WTC11 (cell line): Measurements from ENCODE around the gene NCAPD2. TPM values are rescaled to one million over a fixed set of nuclear protein-coding genes. Genes with fewer than 3 reads are reported as not detected.

Experiments
- AFF4 ChIP-seq: sonication (generic); formaldehyde crosslinking; IDR thresholded peaks from 2 replicates; pipeline ENCODE4 v1.8.1; 2023; ENCODE audit warnings: mild to moderate bottlenecking, missing genetic modification reagents, borderline replicate concordance
- ARID4B ChIP-seq: sonication (generic); formaldehyde crosslinking; IDR thresholded peaks from 2 replicates; pipeline ENCODE4 v1.8.0; 2023; ENCODE audit warnings: missing genetic modification reagents, mild to moderate bottlenecking, borderline replicate concordance
- CBFB ChIP-seq: sonication (generic); formaldehyde crosslinking; IDR thresholded peaks from 2 replicates; pipeline ENCODE4 v1.8.1; 2022; ENCODE audit warnings: mild to moderate bottlenecking, low read depth, missing genetic modification reagents
- CREM ChIP-seq: sonication (generic); formaldehyde crosslinking; IDR thresholded peaks from 2 replicates; pipeline ENCODE4 v1.8.1; 2022; ENCODE audit warnings: mild to moderate bottlenecking, missing genetic modification reagents, moderate library complexity
- FOXP1 ChIP-seq: sonication (generic); formaldehyde crosslinking; IDR thresholded peaks from 2 replicates; pipeline ENCODE4 v1.8.0; 2022; ENCODE audit warnings: missing genetic modification reagents, mild to moderate bottlenecking, moderate library complexity, borderline replicate concordance
- GRHL2 ChIP-seq: fragments of 250-450 bp; sonication (Bioruptor Pico); IDR thresholded peaks from 2 replicates; pipeline ENCODE4 v1.8.0; 2022; ENCODE audit warnings: mild to moderate bottlenecking, moderate library complexity; ENCODE audit not compliant: insufficient replicate concordance, severe bottlenecking
- JAZF1 ChIP-seq: fragments of 250-450 bp; sonication (Bioruptor Pico); IDR thresholded peaks from 2 replicates; pipeline ENCODE4 v1.9.0; 2021; ENCODE audit warnings: moderate library complexity, mild to moderate bottlenecking, inconsistent platforms
- JUN ChIP-seq: sonication (generic); formaldehyde crosslinking; IDR thresholded peaks from 2 replicates; pipeline ENCODE4 v1.8.0; 2023; ENCODE audit warnings: mild to moderate bottlenecking, missing genetic modification reagents
- KAT7 ChIP-seq: sonication (generic); formaldehyde crosslinking; IDR thresholded peaks from 2 replicates; pipeline ENCODE4 v1.8.1; 2023; ENCODE audit warnings: missing genetic modification reagents, mild to moderate bottlenecking, borderline replicate concordance
- MAX ChIP-seq: sonication (generic); formaldehyde crosslinking; IDR thresholded peaks from 2 replicates; pipeline ENCODE4 v1.8.0; 2022; ENCODE audit warnings: mild to moderate bottlenecking, missing genetic modification reagents
- MYBL2 ChIP-seq: sonication (generic); formaldehyde crosslinking; IDR thresholded peaks from 2 replicates; pipeline ENCODE4 v1.8.1; 2023; ENCODE audit warnings: mild to moderate bottlenecking, moderate library complexity, missing genetic modification reagents
- NFE2L1 ChIP-seq: sonication (generic); formaldehyde crosslinking; IDR thresholded peaks from 2 replicates; pipeline ENCODE4 v1.8.1; 2023; ENCODE audit warnings: missing genetic modification reagents
- NR2C2 ChIP-seq: sonication (generic); formaldehyde crosslinking; IDR thresholded peaks from 2 replicates; pipeline ENCODE4 v1.8.0; 2022; ENCODE audit warnings: mild to moderate bottlenecking, missing genetic modification reagents
- OVOL2 ChIP-seq: fragments of 250-450 bp; sonication (Bioruptor Pico); IDR thresholded peaks from 2 replicates; pipeline ENCODE4 v1.9.0; 2021; ENCODE audit warnings: mild to moderate bottlenecking, borderline replicate concordance
- RELA ChIP-seq: sonication (generic); formaldehyde crosslinking; IDR thresholded peaks from 2 replicates; pipeline ENCODE4 v1.8.1; 2022; ENCODE audit warnings: missing genetic modification reagents, mild to moderate bottlenecking, borderline replicate concordance
- SMAD4 ChIP-seq: sonication (generic); formaldehyde crosslinking; IDR thresholded peaks from 2 replicates; pipeline ENCODE4 v1.8.0; 2022; ENCODE audit warnings: mild to moderate bottlenecking, missing genetic modification reagents
- ZNF281 ChIP-seq: sonication (generic); formaldehyde crosslinking; IDR thresholded peaks from 2 replicates; pipeline ENCODE4 v1.8.0; 2023; ENCODE audit warnings: mild to moderate bottlenecking, missing genetic modification reagents
- ZNF512 ChIP-seq: sonication (generic); formaldehyde crosslinking; IDR thresholded peaks from 2 replicates; pipeline ENCODE4 v1.8.1; 2022; ENCODE audit warnings: missing genetic modification reagents, borderline replicate concordance
- total RNA-seq: library from RNA; stranded (reverse); gene quantifications from 3 replicates; pipeline ENCODE4 v1.2.3, GENCODE V29; 2021
- TF ChIP-seq, protein P1 (sequence below): fragments of 250-450 bp; sonication (Bioruptor Pico); IDR thresholded peaks from 2 replicates; pipeline ENCODE4 v1.9.0; 2021; ENCODE audit warnings: moderate library complexity, mild to moderate bottlenecking, inconsistent platforms, borderline replicate concordance
- TF ChIP-seq, protein P2 (sequence below): sonication (generic); formaldehyde crosslinking; IDR thresholded peaks from 2 replicates; pipeline ENCODE4 v1.8.1; 2022; ENCODE audit warnings: low read depth, mild to moderate bottlenecking, moderate library complexity, missing genetic modification reagents, borderline replicate concordance
- TF ChIP-seq, protein P3 (sequence below): sonication (generic); formaldehyde crosslinking; IDR thresholded peaks from 2 replicates; pipeline ENCODE4 v1.8.1; 2023; ENCODE audit warnings: mild to moderate bottlenecking, missing genetic modification reagents

The NCAPD2 gene
- total RNA-seq, 1 experiment from 2014 or later: 141 TPM

GRCh38 chr12:6534945-6535696 lies 41.2 kb downstream of the NCAPD2 start (continued):
- peak; percentile 57; the same call in 1 of the 2 replicates for TF ChIP-seq JUN (CRISPR knock-in tag)
- peak; percentile 77; the same call in 1 of the 2 replicates for TF ChIP-seq SMAD4 (CRISPR knock-in tag)
- no peak for TF ChIP-seq CREM (CRISPR knock-in tag)
- peak; percentile 92; the same call in 1 of the 2 replicates for TF ChIP-seq KAT7 (CRISPR knock-in tag)
- TF ChIP-seq, protein P1, sequence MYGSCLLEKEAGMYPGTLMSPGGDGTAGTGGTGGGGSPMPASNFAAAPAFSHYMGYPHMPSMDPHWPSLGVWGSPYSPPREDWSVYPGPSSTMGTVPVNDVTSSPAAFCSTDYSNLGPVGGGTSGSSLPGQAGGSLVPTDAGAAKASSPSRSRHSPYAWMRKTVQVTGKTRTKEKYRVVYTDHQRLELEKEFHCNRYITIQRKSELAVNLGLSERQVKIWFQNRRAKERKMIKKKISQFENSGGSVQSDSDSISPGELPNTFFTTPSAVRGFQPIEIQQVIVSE (CRISPR knock-in tag): 0 out of 2 replicates have a peak, but pooled peaks have one; percentile 7
- TF ChIP-seq, protein P2, sequence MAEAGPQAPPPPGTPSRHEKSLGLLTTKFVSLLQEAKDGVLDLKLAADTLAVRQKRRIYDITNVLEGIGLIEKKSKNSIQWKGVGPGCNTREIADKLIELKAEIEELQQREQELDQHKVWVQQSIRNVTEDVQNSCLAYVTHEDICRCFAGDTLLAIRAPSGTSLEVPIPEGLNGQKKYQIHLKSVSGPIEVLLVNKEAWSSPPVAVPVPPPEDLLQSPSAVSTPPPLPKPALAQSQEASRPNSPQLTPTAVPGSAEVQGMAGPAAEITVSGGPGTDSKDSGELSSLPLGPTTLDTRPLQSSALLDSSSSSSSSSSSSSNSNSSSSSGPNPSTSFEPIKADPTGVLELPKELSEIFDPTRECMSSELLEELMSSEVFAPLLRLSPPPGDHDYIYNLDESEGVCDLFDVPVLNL: peak; percentile 95
- TF ChIP-seq MYBL2 (CRISPR knock-in tag): no peak; the same call in none of the 2 replicates
- no peak; the same call in 1 of the 2 replicates for TF ChIP-seq AFF4
- TF ChIP-seq NFE2L1 (CRISPR knock-in tag): no peak
- TF ChIP-seq FOXP1 (CRISPR knock-in tag): no peak; the same call in 1 of the 2 replicates
- TF ChIP-seq ARID4B (CRISPR knock-in tag): peak; percentile 94
- peak; percentile 83 for TF ChIP-seq MAX
- peak; percentile 92; the same call in 1 of the 2 replicates for TF ChIP-seq ZNF281 (CRISPR knock-in tag)
- no peak for TF ChIP-seq NR2C2
- TF ChIP-seq, protein P3, sequence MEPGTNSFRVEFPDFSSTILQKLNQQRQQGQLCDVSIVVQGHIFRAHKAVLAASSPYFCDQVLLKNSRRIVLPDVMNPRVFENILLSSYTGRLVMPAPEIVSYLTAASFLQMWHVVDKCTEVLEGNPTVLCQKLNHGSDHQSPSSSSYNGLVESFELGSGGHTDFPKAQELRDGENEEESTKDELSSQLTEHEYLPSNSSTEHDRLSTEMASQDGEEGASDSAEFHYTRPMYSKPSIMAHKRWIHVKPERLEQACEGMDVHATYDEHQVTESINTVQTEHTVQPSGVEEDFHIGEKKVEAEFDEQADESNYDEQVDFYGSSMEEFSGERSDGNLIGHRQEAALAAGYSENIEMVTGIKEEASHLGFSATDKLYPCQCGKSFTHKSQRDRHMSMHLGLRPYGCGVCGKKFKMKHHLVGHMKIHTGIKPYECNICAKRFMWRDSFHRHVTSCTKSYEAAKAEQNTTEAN (CRISPR knock-in tag): peak; percentile 72; the same call in 1 of the 2 replicates
- no peak for TF ChIP-seq GRHL2 (CRISPR knock-in tag)
- TF ChIP-seq CBFB (CRISPR knock-in tag): peak; percentile 94
- no peak for TF ChIP-seq OVOL2
- TF ChIP-seq ZNF512 (CRISPR knock-in tag): no peak
- no peak for TF ChIP-seq JAZF1 (CRISPR knock-in tag)
- no peak for TF ChIP-seq RELA (CRISPR knock-in tag)
